Astrocyte (in vitro differentiated cells and primary cell): ENCODE measurements around the gene UACA. TPM values are rescaled to one million over a fixed set of nuclear protein-coding genes. Genes with fewer than 3 reads are reported as not detected.

Source experiments
- DNase-seq: peaks from one replicate; pipeline ENCODE4 v3.0.0-alpha.2; 2010; ENCODE audit warnings: low read depth
- FAIRE-seq: peaks from 2 replicates; lab custom pipeline; 2011; peaks lifted over from hg19 to GRCh38; lab: Jason Lieb, UNC
- H2AFZ ChIP-seq: 2 replicates; pipeline ENCODE4 v1.6.0; 2012; ENCODE audit warnings: low read depth, low read length, inconsistent platforms
- H3K27ac ChIP-seq: 2 replicates; pipeline ENCODE4 v1.5.1; 2011; ENCODE audit warnings: low read depth, low read length, inconsistent platforms
- H3K27me3 ChIP-seq: 2 replicates; pipeline ENCODE4 v1.6.0; 2011; ENCODE audit warnings: low read length, inconsistent platforms; ENCODE audit not compliant: insufficient read depth
- H3K36me3 ChIP-seq: 2 replicates; pipeline ENCODE4 v1.5.1; 2011; ENCODE audit warnings: low read length, inconsistent platforms; ENCODE audit not compliant: insufficient read depth
- H3K4me1 ChIP-seq: 2 replicates; pipeline ENCODE4 v1.5.1; 2011; ENCODE audit warnings: low read length, inconsistent platforms; ENCODE audit not compliant: insufficient read depth
- H3K4me2 ChIP-seq: 2 replicates; pipeline ENCODE4 v1.6.0; 2012; ENCODE audit warnings: low read length, inconsistent platforms
- H3K4me3 ChIP-seq: 2 replicates; pipeline ENCODE4 v1.5.1; 2011; ENCODE audit warnings: low read depth, mild to moderate bottlenecking, low read length, inconsistent platforms; ENCODE audit not compliant: insufficient read depth
- H3K79me2 ChIP-seq: 2 replicates; pipeline ENCODE4 v1.6.0; 2012; ENCODE audit warnings: mild to moderate bottlenecking, low read length, inconsistent platforms; ENCODE audit not compliant: insufficient read depth
- H3K9ac ChIP-seq: 2 replicates; pipeline ENCODE4 v1.6.0; 2012; ENCODE audit warnings: mild to moderate bottlenecking, low read length, inconsistent platforms
- H3K9me3 ChIP-seq: 2 replicates; pipeline ENCODE4 v1.5.1; 2012; ENCODE audit warnings: low read depth, mild to moderate bottlenecking, low read length, inconsistent platforms; ENCODE audit not compliant: insufficient read depth
- H4K20me1 ChIP-seq: 2 replicates; pipeline ENCODE4 v1.6.0; 2012; ENCODE audit warnings: low read length, inconsistent platforms; ENCODE audit not compliant: insufficient read depth
- H3K27ac Mint-ChIP-seq: one replicate; pipeline ENCODE4 v1.8.0; 2021; ENCODE audit warnings: mild to moderate bottlenecking, mixed read lengths; ENCODE audit not compliant: unreplicated experiment
- H3K27me3 Mint-ChIP-seq: one replicate; pipeline ENCODE4 v1.8.0; 2021; ENCODE audit warnings: low read depth, mixed read lengths; ENCODE audit not compliant: unreplicated experiment
- H3K36me3 Mint-ChIP-seq: one replicate; pipeline ENCODE4 v1.8.0; 2021; ENCODE audit warnings: low read depth, mixed read lengths; ENCODE audit not compliant: unreplicated experiment
- H3K4me1 Mint-ChIP-seq: one replicate; pipeline ENCODE4 v1.8.0; 2021; ENCODE audit warnings: low read depth, mixed read lengths; ENCODE audit not compliant: unreplicated experiment
- H3K4me3 Mint-ChIP-seq: one replicate; pipeline ENCODE4 v1.8.0; 2021; ENCODE audit warnings: mild to moderate bottlenecking, moderate library complexity, mixed read lengths; ENCODE audit not compliant: unreplicated experiment
- H3K9me3 Mint-ChIP-seq: one replicate; pipeline ENCODE4 v1.8.0; 2021; ENCODE audit warnings: mild to moderate bottlenecking, mixed read lengths; ENCODE audit not compliant: unreplicated experiment
- CTCF ChIP-seq: IDR thresholded peaks from 2 replicates; pipeline ENCODE4 v1.5.1; 2011; ENCODE audit warnings: low read depth, mild to moderate bottlenecking, inconsistent platforms, low read length, moderate library complexity; ENCODE audit not compliant: insufficient read depth
- EZH2 ChIP-seq: IDR thresholded peaks from 2 replicates; pipeline ENCODE4 v1.6.1; 2012; ENCODE audit warnings: mild to moderate bottlenecking, low read length, inconsistent platforms; ENCODE audit not compliant: insufficient read depth
- total RNA-seq: library from RNA; stranded (reverse); gene quantifications from 2 replicates; pipeline ENCODE4 v1.2.1, GENCODE V29; 2021

Gene UACA
- total RNA-seq, 1 donor from 2014 or later = 168 TPM

- Histone ChIP-seq H3K4me1 (peaks cover 25% of the 10 kb centered on the region), H3K36me3 (no peaks in the 10 kb centered on the region), H3K4me3 (peak overlapping the region; percentile 91), H2AFZ (peak overlapping the region; percentile 62), H3K27ac (peak overlapping the region; percentile 74), H3K79me2 (peaks cover 41% of the 10 kb centered on the region), H3K4me2 (peak overlapping the region; percentile 96), H3K9me3 (no peaks in the 10 kb centered on the region), H4K20me1 (peaks cover 11% of the 10 kb centered on the region), H3K9ac (peak overlapping the region; percentile 83), H3K27me3 (no peaks in the 10 kb centered on the region)
- Mint-ChIP-seq H3K4me3 (peak overlapping the region; percentile 96), H3K4me1 (peaks cover 33% of the 10 kb centered on the region), H3K36me3 (no peaks in the 10 kb centered on the region), H3K27ac (peak overlapping the region; percentile 96), H3K9me3 (no peaks in the 10 kb centered on the region), H3K27me3 (no peaks in the 10 kb centered on the region)
- FAIRE-seq (peak; percentile 29), DNase-seq (no peak)
- TF ChIP-seq CTCF (no peak), EZH2 (no peak)
Observed at GRCh38 chr15:70763950-70764730, 782 bp upstream of the UACA start.

- DNase-seq (peak; percentile 52), FAIRE-seq (no peak)
- TF ChIP-seq EZH2 (no peak), CTCF (no peak)
- Histone ChIP-seq H3K4me1 (peaks cover 23% of the 10 kb centered on the region), H4K20me1 (peaks cover 19% of the 10 kb centered on the region), H3K4me2 (peak overlapping the region; percentile 96), H3K27me3 (no peaks in the 10 kb centered on the region), H3K27ac (peak overlapping the region; percentile 92), H3K79me2 (peaks cover 56% of the 10 kb centered on the region), H3K36me3 (peaks cover 2% of the 10 kb centered on the region), H3K9me3 (no peaks in the 10 kb centered on the region), H2AFZ (peak overlapping the region; percentile 58), H3K4me3 (peak overlapping the region; percentile 91), H3K9ac (peak overlapping the region; percentile 98)
- Mint-ChIP-seq H3K9me3 (no peaks in the 10 kb centered on the region), H3K27ac (peak overlapping the region; percentile 89), H3K36me3 (no peaks in the 10 kb centered on the region), H3K27me3 (no peaks in the 10 kb centered on the region), H3K4me3 (peak overlapping the region; percentile 96), H3K4me1 (peaks cover 39% of the 10 kb centered on the region)
Observed at GRCh38 chr15:70762469-70763119, 764 bp downstream of the UACA start.
